Measurements from ENCODE around the gene PRPH2. TPM values are rescaled to one million over a fixed set of nuclear protein-coding genes. Genes with fewer than 3 reads are reported as not detected.
A peak's percentile ranks its signal among the peaks of the same experiment; 100 is the strongest.

The PRPH2 gene
- total and polyA plus RNA-seq, 8 donors = 0.38 to 4.0 (median 0.83) TPM; not detected in 2

DNA sequence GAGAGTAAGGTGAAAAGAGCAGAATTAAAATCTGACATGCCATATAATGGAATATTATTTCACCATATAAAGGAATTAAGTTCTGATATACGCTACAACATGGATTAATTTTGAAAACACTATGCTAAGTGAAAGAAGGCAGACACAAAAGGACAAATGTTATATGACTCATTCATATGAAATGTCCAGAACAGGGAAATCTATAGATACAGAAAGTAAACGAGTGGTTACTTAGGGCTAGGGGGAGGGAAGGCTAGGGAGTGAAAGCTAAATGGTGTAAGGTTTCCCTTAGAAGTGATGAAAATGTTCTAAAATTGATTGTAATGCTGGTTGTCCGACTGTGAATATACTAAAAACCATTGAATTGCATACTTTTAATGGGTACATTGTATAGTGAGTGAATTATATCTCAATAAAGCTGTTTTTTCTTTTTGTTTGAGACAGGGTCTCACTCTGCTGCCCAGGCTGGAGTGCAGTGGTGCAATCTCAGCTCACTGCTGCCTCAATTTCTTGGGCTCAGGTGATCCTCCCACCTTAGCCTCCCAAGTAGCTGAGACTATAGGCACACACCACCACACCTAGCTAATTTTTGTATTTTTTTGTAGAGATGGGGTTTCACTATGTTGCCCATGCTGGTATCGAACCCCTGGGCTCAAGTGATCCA, 8.2 kb downstream of the PRPH2 start:
- Histone ChIP-seq H3K4me1 (peaks cover 0 to 3% (median 0%) of the 10 kb centered on the region in 4 donors), H3K27ac (no peak overlapping the region), H3K27me3 (no peaks in the 10 kb centered on the region), H3K36me3 (no peaks in the 10 kb centered on the region), H3K4me3 (no peak overlapping the region), H3K9me3 (peaks cover 3 to 12% (median 8%) of the 10 kb centered on the region in 4 donors)
- WGBS, 5 donors = 52 to 63% (median 61%) methylated on average over 4 of the region's 4 CpGs
- intact Hi-C loops (cut with DNase I; ENCODE audit: low total_unique reads) = no loop called here
- DNase-seq = no peak
- TF ChIP-seq EP300 (IDR thresholded peaks at IDR 0.05) = no peak
- TF ChIP-seq POLR2A (IDR thresholded peaks at IDR 0.05) = no peak
- TF ChIP-seq, protein P1, sequence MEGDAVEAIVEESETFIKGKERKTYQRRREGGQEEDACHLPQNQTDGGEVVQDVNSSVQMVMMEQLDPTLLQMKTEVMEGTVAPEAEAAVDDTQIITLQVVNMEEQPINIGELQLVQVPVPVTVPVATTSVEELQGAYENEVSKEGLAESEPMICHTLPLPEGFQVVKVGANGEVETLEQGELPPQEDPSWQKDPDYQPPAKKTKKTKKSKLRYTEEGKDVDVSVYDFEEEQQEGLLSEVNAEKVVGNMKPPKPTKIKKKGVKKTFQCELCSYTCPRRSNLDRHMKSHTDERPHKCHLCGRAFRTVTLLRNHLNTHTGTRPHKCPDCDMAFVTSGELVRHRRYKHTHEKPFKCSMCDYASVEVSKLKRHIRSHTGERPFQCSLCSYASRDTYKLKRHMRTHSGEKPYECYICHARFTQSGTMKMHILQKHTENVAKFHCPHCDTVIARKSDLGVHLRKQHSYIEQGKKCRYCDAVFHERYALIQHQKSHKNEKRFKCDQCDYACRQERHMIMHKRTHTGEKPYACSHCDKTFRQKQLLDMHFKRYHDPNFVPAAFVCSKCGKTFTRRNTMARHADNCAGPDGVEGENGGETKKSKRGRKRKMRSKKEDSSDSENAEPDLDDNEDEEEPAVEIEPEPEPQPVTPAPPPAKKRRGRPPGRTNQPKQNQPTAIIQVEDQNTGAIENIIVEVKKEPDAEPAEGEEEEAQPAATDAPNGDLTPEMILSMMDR (IDR thresholded peaks at IDR 0.05) = no peak
- no peak for TF ChIP-seq POLR2AphosphoS5 (IDR thresholded peaks at IDR 0.05)

DNA sequence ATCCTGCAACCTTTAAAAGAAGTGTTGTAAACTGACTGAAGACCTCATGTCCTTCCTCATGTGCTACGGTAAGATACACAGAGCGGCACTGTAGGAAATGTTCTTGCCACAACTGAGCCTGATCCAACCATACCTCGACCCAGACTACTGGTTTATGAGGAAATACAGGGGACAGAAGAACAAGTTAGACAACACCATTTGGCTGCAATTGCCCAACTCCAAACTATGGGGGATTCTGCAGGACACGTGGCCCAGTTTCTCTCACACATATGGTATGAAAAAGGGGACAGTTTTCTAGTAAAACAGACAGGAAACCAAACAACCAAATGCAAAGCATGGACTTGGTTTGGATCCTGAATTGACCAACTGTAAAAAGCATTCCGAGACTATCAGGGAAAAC, 10.5 kb downstream of the PRPH2 start:
- TF ChIP-seq, protein P1 (IDR thresholded peaks at IDR 0.05) = no peak
- no peak for TF ChIP-seq EP300 (IDR thresholded peaks at IDR 0.05)
- TF ChIP-seq POLR2A (IDR thresholded peaks at IDR 0.05) = no peak
- TF ChIP-seq POLR2AphosphoS5 (IDR thresholded peaks at IDR 0.05) = no peak
- intact Hi-C loops (cut with DNase I; ENCODE audit: low total_unique reads) = no loop called here
- Histone ChIP-seq H3K27me3 (no peaks in the 10 kb centered on the region), H3K9me3 (peaks cover 3 to 12% (median 8%) of the 10 kb centered on the region in 4 donors), H3K4me1 (peaks cover 0 to 3% (median 0%) of the 10 kb centered on the region in 4 donors), H3K36me3 (no peaks in the 10 kb centered on the region), H3K27ac (no peak overlapping the region), H3K4me3 (no peak overlapping the region)
- WGBS, 5 donors = 83 to 91% (median 90%) methylated on average over 4 to 5 of the region's 5 CpGs
- no peak for DNase-seq

DNA sequence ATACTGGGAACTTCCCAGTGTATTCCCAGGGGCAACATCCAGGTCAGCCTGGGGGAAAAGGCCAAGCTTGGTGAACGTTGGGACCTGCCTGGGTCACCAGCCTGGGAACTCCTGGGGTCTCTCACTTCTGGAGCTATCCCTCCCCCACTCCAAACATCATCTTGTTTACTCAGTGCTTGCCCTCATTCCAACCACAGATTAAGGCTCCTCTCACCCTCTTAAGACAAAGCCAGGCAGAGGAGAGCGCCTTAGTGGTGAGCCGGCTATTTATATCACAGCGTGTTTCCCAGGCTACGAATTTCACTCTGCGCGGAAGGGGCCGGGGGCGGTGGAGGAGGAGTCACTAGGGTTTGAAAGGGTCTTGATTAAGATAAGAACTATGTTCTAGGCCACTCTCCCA, 12.1 kb downstream of the PRPH2 start:
- TF ChIP-seq, protein P1 (IDR thresholded peaks at IDR 0.05) = no peak
- TF ChIP-seq POLR2AphosphoS5 (IDR thresholded peaks at IDR 0.05) (no peak), EP300 (IDR thresholded peaks at IDR 0.05) (no peak), POLR2A (IDR thresholded peaks at IDR 0.05) (no peak)
- Histone ChIP-seq H3K9me3 (peaks cover 3 to 12% (median 8%) of the 10 kb centered on the region in 4 donors), H3K27me3 (no peaks in the 10 kb centered on the region), H3K27ac (no peak overlapping the region), H3K36me3 (no peaks in the 10 kb centered on the region), H3K4me3 (no peak overlapping the region), H3K4me1 (peaks cover 0 to 3% (median 0%) of the 10 kb centered on the region in 4 donors)
- peak in 1 of 2 donors; percentile 77 for DNase-seq
- WGBS, 5 donors = 25 to 39% (median 31%) methylated on average over 9 of the region's 9 CpGs
- intact Hi-C loops (cut with DNase I; ENCODE audit: low total_unique reads) = no loop called here

DNA sequence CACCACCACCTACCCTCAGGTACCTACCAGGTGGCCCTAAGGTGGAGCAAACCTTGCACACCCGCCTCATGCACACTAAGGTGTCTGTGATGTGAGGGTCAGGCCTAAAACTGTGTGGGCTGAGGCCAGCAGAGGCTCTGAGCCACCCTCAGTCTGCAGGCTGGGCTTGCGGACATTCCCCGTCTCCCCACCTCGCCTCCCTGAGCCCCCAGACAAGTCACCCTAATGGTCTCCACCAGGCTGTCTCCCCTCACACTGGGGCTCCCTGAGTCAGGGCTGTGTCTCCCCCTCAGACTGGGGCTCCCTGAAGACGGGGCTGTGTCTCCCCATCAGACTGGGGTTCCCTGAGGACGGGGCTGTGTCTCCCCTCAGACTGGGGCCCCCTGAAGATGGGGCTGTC, 12.5 kb downstream of the PRPH2 start:
- no peaks in the 10 kb centered on the region for H3K27me3 ChIP-seq
- intact Hi-C loops (cut with DNase I; ENCODE audit: low total_unique reads) = no loop called here
- H3K27ac ChIP-seq = no peak overlapping the region
- H3K4me3 ChIP-seq = no peak overlapping the region
- no peaks in the 10 kb centered on the region for H3K36me3 ChIP-seq
- no peak for DNase-seq
- peaks cover 3 to 12% (median 8%) of the 10 kb centered on the region in 4 donors for H3K9me3 ChIP-seq
- H3K4me1 ChIP-seq = peaks cover 0 to 7% (median 2%) of the 10 kb centered on the region in 4 donors
- 89 to 95% (median 91%) methylated on average over 6 of the region's 6 CpGs for WGBS, 5 donors
- TF ChIP-seq POLR2AphosphoS5 (IDR thresholded peaks at IDR 0.05) = no peak
- TF ChIP-seq, protein P1 (IDR thresholded peaks at IDR 0.05) = no peak

All from stomach (tissue), 9 donors.